ENCODE measurements around the gene MED28. TPM values are rescaled to one million over a fixed set of nuclear protein-coding genes. Genes with fewer than 3 reads are reported as not detected.

Gene MED28
- total RNA-seq, 4 donors from 2014 or later: 11.8 to 22.8 (median 14.2) TPM

- TF ChIP-seq POLR2AphosphoS5 (IDR thresholded peaks at IDR 0.05): no peak
- TF ChIP-seq CTCF (IDR thresholded peaks at IDR 0.05): no peak
- TF ChIP-seq EP300 (IDR thresholded peaks at IDR 0.05): no peak
- TF ChIP-seq POLR2A (IDR thresholded peaks at IDR 0.05; ENCODE audit: low read depth): no peak
- peaks cover 19 to 29% (median 22%) of the 10 kb centered on the region in 4 donors for H3K4me1 ChIP-seq
- H3K9me3 ChIP-seq: no peaks in the 10 kb centered on the region
- H3K4me3 ChIP-seq: no peak overlapping the region
- intact Hi-C loops (cut with DNase I): no loop called here
- DNase-seq (ENCODE audit: extremely low spot score): no peak
- H3K36me3 ChIP-seq: peaks cover 52 to 87% (median 73%) of the 10 kb centered on the region in 4 donors
- 88% methylated on average over 9 of the region's 9 CpGs for WGBS
- H3K27me3 ChIP-seq: no peaks in the 10 kb centered on the region
- no peak overlapping the region for H3K27ac ChIP-seq (replicated peaks in 1 of 4)
Measured at GRCh38 chr4:17583276-17583675, 31.2 kb upstream of the MED28 start.

- H3K27me3 ChIP-seq: no peaks in the 10 kb centered on the region
- no peaks in the 10 kb centered on the region for H3K9me3 ChIP-seq
- intact Hi-C loops (cut with DNase I): no loop called here
- H3K4me3 ChIP-seq: no peak overlapping the region
- WGBS: 89% methylated on average over 4 of the region's 4 CpGs
- TF ChIP-seq POLR2AphosphoS5 (IDR thresholded peaks at IDR 0.05) (no peak), POLR2A (IDR thresholded peaks at IDR 0.05; ENCODE audit: low read depth) (no peak), EP300 (IDR thresholded peaks at IDR 0.05) (no peak), CTCF (IDR thresholded peaks at IDR 0.05) (no peak)
- DNase-seq (ENCODE audit: extremely low spot score): no peak
- peaks cover 13 to 22% (median 15%) of the 10 kb centered on the region in 4 donors for H3K4me1 ChIP-seq
- peaks cover 58 to 93% (median 80%) of the 10 kb centered on the region in 4 donors for H3K36me3 ChIP-seq
- no peak overlapping the region for H3K27ac ChIP-seq (replicated peaks in 1 of 4)
Measured at GRCh38 chr4:17583941-17584340, 30.5 kb upstream of the MED28 start.

GRCh38 chr4:17584521-17585213, 29.8 kb upstream of the MED28 start:
- Histone ChIP-seq H3K9me3 (no peaks in the 10 kb centered on the region), H3K4me1 (peaks cover 6 to 15% (median 12%) of the 10 kb centered on the region in 4 donors), H3K4me3 (no peak overlapping the region), H3K27me3 (no peaks in the 10 kb centered on the region), H3K36me3 (peaks cover 64 to 99% (median 85%) of the 10 kb centered on the region in 4 donors), H3K27ac (replicated peaks in 1 of 4) (no peak overlapping the region)
- WGBS: 93% methylated on average over 10 of the region's 10 CpGs
- no peak for DNase-seq (ENCODE audit: extremely low spot score)
- TF ChIP-seq CTCF (IDR thresholded peaks at IDR 0.05) (no peak), POLR2AphosphoS5 (IDR thresholded peaks at IDR 0.05) (no peak), POLR2A (IDR thresholded peaks at IDR 0.05; ENCODE audit: low read depth) (no peak), EP300 (IDR thresholded peaks at IDR 0.05) (no peak)
- intact Hi-C loops (cut with DNase I): no loop called here

- TF ChIP-seq POLR2AphosphoS5 (IDR thresholded peaks at IDR 0.05) (no peak), EP300 (IDR thresholded peaks at IDR 0.05) (no peak), CTCF (IDR thresholded peaks at IDR 0.05) (no peak), POLR2A (IDR thresholded peaks at IDR 0.05; ENCODE audit: low read depth) (no peak)
- H3K9me3 ChIP-seq: no peaks in the 10 kb centered on the region
- peaks cover 72 to 100% (median 93%) of the 10 kb centered on the region in 4 donors for H3K36me3 ChIP-seq
- WGBS: 88% methylated on average over 9 of the region's 9 CpGs
- no peaks in the 10 kb centered on the region for H3K27me3 ChIP-seq
- no peak for DNase-seq (ENCODE audit: extremely low spot score)
- no peaks in the 10 kb centered on the region for H3K4me1 ChIP-seq
- H3K4me3 ChIP-seq: no peak overlapping the region
- no peak overlapping the region for H3K27ac ChIP-seq (replicated peaks in 1 of 4)
- intact Hi-C loops (cut with DNase I): no loop called here
Measured at GRCh38 chr4:17587094-17587822, 27.2 kb upstream of the MED28 start.

Data from esophagus muscularis mucosa (tissue), 4 donors.